GM18505 (cell line): ENCODE measurements around the gene CD99L2.
A peak's percentile ranks its signal among the peaks of the same experiment; 100 is the strongest.
"Not testable (repeated sequence)": the region's sequence is repeated elsewhere in the genome, so short reads cannot be mapped to it uniquely, and the experiment has no call there.

Experiments used
- ATAC-seq: cut with Tn5 transposase; IDR thresholded peaks from one replicate; pipeline ENCODE4 v1.9.1; 2021; ENCODE audit not compliant: unreplicated experiment
- POLR2A ChIP-seq: IDR thresholded peaks from 4 replicates; pipeline ENCODE4 v1.6.1; 2011; ENCODE audit warnings: borderline replicate concordance; ENCODE audit not compliant: insufficient read depth, insufficient read length; ENCODE audit errors: extremely low read depth

CD99L2 gene

DNA sequence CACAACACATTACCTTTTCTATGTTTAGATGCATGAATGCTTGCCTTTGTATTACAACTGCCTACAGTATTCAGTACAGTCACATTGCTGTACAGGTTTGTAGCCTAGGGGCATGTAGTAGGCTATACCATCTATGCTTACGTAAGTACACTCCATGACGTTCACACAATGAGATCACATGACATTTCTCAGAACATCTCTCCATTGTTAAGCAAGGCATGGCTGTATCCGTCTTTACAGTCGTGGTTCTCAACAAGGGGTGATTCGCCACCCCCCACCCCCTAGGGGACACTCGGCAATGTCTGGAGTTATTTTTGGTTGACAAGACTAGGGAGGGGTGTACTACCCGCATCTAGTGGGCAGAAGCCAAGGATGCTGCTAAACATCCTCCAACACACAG, 12.1 kb downstream of the CD99L2 start:
- no peak for TF ChIP-seq POLR2A
- no peak for ATAC-seq

DNA sequence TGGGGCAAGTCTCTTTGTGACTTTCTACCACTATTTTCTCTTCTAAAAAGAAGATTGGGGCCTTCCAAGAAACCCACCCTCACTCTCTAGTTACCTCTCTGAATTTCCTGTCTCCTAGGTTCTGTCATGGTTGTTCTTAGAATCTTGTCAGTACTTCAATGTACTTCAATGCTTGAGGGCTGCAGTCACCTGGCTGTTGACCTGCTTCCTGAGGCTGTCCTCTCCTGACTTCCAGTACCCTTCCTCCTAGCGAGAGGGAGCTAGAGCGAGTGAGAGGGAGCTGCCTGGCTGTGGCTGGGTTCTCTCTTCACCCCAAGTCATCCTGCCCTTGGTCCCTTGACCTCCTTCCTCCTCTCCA, 17.7 kb downstream of the CD99L2 start:
- no peak for TF ChIP-seq POLR2A
- no peak for ATAC-seq

DNA sequence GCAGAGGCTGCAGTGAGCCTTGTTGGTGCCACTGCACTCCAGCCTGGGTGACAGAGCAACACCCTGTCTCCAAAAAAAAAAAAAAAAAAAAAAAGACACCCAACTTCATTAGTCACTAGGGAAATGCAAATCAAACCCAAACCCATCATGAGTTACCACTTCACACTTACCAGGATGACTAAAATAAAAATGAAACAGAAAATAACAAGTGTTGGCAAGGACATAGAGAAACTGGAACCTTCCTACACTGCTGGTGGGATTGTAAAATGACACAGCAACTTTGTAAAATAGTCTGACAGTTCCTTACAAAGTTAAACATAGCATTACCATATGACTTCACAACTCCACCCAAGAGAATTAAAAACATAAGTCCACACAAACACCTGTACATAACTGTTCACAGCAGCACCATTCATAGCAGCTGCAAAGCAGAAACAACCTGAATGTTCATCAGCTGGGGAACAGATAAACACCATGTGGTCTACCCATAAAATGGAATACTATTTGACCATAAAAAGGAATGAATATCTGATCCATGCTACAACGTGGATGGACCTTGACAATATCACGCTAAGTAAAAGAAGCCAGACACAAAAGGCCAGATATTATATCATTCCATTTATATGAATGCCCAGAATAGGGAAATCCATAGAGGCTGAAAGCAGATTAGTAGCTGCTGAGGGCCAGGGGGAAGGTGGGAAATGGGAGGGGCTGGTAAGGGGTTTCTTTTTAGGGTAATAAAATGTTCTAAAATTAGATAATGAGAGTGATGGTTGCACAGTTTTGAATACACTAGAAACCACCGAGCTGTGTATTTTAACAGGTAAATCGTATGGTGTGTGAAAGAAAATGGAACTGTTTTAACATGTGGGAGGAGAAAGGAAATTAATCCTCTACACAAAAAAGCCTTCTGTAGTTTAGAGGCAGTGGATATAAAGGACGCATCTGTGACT, 18.3 kb downstream of the CD99L2 start:
- ATAC-seq: peak; percentile 76
- TF ChIP-seq POLR2A: no peak

DNA sequence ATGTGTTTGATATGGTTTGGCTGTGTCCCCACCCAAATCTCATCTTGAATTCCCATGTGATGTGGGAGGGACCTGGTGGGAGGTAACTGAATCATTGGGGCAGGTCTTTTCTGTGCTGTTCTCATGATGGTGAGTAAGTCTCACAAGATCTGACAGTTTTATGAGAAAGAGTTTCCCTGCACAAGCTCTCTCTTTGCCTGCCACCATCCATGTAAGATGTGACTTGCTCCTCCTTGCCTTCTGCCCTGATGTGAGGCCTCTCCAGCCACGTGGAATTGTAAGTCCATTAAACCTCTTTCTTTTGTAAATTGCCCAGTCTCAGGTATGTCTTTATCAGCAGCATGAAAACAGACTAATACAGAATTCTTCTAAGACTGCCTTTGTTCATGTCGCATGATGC, 22.8 kb downstream of the CD99L2 start:
- not testable (repeated sequence) for ATAC-seq

DNA sequence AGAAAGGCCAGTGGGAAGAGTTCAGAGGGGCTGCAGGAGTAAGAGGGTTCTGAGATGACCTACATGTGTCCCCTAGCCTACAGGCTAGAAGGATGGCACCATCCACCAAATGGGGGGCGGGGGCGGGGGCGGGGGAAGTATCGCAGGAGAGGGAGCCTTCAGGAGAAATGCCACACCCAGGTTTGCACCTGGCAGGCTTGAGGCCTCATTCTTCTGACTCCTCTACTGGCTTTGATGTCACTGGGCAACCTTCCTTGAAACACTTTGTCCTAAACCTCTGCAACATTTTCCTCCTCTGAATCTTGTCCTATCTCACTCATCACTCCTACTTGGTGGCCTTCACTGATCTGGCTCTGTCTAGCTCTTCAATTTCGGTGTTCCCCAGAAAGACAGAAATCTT, 24.0 kb downstream of the CD99L2 start:
- TF ChIP-seq POLR2A: no peak
- no peak for ATAC-seq

DNA sequence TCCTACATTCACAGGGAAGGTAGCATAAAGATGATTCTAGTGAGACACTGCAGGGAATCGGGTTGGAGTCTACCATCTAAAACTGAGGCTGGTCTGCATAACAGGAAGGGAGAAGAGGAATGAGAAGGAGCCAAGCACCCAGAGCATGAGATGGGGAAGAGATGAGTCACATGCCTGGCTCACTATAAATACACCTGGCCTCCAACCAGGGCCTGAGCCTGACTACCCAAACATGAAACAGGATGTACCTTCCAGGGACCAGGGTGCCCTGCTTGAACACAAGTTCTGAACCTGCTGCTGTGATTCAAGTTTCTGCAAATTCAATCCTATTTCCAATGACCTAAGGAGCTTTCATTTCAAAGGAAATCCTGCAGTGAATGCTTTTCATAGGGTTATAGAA, 24.9 kb downstream of the CD99L2 start:
- peak; percentile 54 for ATAC-seq
- TF ChIP-seq POLR2A: no peak

DNA sequence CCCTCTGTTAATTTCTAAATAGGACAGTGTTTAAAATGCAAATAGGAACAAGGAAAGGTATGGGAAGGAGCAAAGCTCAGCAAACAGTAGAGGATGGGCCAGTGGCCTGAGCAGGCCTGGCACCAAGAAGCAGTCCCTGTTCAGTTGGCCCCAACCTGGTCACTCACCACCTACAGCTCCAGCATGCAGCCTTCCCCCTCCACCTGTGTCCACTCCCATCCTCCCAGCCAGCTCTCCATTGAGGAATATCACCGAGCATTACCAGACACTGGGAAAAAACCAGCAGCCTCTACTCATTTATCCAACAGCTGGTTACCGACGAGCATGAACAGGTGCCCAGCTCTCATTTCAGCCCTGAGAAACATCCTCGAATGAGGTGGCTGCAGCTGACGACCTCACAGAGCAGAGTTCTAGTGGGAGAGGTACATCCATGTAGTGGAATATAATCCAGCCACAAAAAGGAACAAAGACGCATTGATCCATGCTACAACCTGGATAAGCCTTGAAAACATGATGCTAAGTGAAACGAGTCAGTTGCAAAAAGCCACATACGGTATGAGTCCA, 25.6 kb downstream of the CD99L2 start:
- TF ChIP-seq POLR2A: no peak
- no peak for ATAC-seq

DNA sequence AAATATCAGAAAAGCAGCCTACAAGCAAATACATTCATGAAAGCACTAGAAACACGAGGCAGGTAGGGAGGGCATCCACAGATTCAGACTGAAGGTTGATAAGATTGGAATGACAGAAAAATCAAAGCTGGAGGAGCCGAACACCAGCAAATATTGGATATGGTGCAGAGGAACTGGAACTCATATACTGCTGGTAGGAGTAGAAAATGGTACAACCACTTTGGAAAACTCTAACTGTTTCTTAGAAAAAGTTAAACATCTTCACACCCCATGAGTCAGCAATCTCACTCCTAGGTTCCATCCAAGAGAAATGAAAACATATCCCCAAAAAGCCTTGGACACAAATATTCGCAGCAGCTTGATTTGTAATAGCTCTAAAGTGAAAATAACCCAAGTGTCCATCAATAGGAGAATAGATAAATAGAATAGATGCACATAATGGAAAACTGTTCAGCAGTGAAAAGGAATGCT, 27.1 kb downstream of the CD99L2 start:
- TF ChIP-seq POLR2A: no peak
- ATAC-seq: no peak

DNA sequence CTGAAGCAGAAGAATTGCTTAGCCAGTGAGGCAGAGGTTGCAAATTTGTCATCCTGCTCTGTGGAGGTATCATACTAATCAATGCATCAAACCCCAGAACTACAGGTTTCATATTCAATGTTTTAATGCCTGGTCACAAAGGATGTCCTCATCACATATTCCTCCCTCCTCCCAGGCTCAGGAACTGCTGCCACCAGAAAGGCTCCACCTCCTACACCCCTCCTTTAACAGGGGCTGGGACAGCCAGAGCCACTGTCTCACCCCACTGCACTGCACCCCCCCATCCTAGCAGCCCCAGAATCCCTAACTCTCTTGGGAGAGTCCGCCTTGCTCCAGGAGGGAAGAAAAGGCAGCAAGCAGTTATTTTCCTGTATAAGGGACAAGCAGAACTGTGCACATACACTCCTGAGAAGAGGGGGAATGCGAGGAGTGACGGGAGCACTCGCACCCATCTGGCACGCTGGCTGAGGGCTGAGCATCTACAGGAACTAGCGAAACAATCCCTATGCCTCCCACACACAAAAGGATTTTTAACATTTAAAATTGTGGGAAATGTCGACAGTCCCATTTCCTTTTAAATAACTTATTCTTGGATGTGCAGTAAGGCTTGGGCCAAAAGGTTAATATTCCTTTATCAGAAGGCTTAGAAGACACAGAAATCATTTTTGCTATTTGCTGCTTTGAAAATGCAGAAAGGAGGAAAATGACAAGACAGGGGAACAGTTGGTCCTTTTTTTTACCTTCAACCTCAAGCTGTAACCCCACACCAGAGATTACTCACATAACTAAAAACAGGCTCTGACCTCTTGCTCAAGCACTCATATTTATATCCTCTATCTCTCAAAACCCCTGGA, 27.8 kb downstream of the CD99L2 start:
- ATAC-seq: no peak
- no peak for TF ChIP-seq POLR2A

DNA sequence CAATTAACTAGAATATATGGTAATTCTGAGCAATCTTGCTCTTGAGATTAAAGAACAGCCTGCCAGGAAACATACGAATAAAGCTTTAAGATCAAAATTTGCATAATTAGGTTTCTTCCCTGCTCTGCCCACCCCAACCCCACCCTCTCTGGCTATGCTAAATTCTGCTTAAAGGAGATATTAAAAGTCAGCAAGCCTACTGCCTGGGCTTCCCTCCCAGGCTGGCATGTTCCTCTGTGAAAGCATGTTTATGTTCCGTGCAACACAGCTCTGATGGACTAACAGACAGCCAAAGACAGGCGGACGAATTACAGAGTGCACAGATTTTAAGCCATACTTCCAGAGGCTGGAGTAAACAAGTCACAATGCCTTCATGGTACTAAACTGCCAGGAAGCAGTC, 28.4 kb downstream of the CD99L2 start:
- no peak for ATAC-seq
- no peak for TF ChIP-seq POLR2A

DNA sequence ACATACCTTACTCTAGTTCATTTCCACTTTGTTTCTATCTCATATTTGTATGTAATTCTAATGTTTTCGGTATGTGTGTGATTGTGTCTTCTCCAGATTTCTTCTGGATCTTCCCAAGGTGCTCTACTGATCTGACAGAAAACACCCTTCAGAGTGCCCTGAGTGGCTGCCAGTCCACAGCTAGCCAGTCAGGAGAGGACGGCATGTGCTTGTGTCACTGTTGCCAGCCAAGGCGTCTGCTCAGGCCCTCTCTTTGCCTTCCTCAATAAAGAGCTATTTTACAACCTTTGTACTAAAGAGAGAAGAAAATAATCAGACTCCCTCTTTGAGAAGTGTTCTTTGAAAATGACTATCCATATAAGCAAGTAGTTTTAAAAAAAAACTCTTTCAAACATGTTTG, 29.0 kb downstream of the CD99L2 start:
- TF ChIP-seq POLR2A: no peak
- ATAC-seq: no peak

DNA sequence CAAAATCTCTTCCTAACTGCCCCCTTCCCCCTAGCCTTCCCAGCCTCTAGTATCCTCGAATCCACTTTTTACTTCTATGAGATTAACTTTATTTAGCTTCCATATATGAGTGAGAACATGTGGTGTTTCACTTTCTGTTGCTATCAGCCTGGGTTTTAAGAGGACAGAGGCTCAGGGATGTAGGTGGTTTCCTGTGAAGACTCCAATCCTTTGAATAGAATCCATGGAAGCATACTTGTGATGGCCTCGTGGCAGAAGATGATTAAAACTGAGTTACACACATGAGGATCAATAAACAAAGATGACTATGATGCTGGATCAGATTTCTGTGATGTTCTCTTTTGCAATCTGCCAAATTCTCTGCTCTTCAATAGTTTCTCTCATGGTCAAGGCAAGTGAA, 29.8 kb downstream of the CD99L2 start:
- no peak for ATAC-seq
- no peak for TF ChIP-seq POLR2A

DNA sequence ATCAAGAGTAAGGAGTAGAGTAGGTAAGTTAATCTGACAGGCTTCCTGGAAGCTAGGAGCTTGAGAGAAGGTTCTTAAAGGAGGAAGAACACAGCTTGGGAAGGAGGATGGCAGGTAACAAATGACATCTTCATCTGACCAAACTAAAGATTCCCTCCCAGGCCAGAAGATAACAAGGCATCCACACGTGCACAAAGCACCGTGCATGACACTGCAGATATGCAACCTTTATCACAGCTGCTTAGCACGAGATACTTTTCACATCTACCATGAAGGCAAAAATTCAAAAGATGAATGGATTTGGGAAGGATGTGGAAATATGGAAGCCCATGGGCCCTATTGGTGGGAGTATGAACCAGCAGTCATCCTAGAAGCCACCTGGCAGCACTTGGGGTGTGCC, 34.3 kb downstream of the CD99L2 start:
- no peak for TF ChIP-seq POLR2A
- no peak for ATAC-seq
